NCI-H2107 treated with DMSO at 0.1 percent for 48 hours (cell line): ENCODE results near the gene PPP1R13B.
A peak's percentile ranks its signal among the peaks of the same experiment; 100 is the strongest.
"Not testable (repeated sequence)": the region's sequence is repeated elsewhere in the genome, so short reads cannot be mapped to it uniquely, and the experiment has no call there.

Experiments
- DNase-seq: peaks from one replicate; lab custom pipeline; 2025; ENCODE audit not compliant: unreplicated experiment; lab: John Stamatoyannopoulos, UW

The PPP1R13B gene, protein sequence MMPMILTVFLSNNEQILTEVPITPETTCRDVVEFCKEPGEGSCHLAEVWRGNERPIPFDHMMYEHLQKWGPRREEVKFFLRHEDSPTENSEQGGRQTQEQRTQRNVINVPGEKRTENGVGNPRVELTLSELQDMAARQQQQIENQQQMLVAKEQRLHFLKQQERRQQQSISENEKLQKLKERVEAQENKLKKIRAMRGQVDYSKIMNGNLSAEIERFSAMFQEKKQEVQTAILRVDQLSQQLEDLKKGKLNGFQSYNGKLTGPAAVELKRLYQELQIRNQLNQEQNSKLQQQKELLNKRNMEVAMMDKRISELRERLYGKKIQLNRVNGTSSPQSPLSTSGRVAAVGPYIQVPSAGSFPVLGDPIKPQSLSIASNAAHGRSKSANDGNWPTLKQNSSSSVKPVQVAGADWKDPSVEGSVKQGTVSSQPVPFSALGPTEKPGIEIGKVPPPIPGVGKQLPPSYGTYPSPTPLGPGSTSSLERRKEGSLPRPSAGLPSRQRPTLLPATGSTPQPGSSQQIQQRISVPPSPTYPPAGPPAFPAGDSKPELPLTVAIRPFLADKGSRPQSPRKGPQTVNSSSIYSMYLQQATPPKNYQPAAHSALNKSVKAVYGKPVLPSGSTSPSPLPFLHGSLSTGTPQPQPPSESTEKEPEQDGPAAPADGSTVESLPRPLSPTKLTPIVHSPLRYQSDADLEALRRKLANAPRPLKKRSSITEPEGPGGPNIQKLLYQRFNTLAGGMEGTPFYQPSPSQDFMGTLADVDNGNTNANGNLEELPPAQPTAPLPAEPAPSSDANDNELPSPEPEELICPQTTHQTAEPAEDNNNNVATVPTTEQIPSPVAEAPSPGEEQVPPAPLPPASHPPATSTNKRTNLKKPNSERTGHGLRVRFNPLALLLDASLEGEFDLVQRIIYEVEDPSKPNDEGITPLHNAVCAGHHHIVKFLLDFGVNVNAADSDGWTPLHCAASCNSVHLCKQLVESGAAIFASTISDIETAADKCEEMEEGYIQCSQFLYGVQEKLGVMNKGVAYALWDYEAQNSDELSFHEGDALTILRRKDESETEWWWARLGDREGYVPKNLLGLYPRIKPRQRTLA

DNA sequence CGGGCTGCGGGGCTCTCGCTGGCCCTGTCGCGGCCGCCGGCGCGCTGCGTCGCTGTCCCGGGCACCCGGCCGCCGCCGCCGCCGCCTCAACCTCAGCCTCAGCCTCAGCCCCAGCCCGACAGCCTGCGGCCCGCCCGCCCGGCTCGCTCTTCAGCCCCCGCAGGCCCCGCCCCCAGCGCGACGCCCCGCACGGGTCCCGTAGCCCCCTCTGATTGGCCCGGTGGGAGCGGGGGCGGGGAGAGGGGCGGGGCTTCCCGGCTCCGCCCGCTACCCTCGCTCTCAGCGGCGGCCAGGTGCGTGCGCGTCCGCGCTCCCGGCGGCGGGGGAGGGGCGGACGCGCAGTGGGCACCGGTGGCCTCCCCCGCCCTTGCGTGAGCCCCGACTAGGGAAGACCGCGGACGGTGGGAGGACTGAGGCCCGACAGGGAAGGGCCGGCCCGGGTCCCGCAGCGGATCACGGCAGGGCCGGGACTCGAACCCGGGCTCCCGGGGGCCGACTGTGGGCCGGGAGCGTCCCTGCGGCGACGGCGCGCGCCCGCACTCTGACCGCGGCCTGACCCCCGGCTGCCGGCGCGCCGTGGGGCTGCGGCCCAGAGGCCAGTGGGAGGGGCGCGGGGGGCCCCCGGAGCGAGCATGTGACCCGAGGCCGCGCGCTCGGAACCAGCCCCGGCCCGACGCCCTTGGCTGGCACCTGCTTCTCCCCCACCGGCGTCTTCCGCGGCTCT is at the start of gene PPP1R13B:
Gene PPP1R13B (minus strand): TSS at position 125 of the 724 bp plus-strand sequence. CDS start 268 bp downstream, outside the sequence.
- DNase-seq = peak; percentile 84

DNA sequence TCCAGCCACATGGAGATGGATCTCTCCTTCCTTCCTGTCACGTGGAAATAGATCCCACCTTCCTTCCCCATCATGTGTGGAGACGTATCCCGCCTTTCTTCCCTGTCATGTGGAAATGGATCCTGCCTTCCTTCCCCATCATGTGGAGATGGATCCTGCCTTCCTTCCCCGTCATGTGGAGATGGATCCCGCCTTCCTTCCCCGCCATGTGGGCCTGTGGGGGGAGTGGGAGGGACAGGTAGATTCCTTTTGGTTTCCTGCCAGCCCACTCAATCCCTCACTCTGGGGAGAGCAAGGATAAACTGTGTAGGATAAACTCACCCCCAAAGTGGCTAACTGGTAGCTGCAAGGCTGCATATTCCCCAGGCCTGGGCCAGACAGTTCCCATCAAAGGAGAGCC is 49.2 kb upstream of the PPP1R13B start:
- no peak for DNase-seq

DNA sequence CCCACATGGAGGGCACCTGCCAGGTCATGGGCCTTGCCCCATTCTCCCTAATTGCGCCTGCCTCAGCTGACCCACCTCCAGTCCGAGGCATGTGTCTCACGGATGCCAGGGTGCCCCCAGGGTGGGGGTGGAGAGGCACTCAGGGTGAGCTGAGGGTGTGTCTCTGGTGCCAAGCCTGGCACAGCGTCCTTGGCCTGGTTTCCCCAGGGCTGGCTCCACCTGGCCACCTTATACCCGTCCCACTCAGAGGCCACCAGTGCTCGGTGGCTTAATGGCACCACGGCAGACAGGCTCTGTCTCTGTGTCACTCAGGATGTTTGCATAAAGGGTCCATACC is 47.3 kb upstream of the PPP1R13B start:
- no peak for DNase-seq

DNA sequence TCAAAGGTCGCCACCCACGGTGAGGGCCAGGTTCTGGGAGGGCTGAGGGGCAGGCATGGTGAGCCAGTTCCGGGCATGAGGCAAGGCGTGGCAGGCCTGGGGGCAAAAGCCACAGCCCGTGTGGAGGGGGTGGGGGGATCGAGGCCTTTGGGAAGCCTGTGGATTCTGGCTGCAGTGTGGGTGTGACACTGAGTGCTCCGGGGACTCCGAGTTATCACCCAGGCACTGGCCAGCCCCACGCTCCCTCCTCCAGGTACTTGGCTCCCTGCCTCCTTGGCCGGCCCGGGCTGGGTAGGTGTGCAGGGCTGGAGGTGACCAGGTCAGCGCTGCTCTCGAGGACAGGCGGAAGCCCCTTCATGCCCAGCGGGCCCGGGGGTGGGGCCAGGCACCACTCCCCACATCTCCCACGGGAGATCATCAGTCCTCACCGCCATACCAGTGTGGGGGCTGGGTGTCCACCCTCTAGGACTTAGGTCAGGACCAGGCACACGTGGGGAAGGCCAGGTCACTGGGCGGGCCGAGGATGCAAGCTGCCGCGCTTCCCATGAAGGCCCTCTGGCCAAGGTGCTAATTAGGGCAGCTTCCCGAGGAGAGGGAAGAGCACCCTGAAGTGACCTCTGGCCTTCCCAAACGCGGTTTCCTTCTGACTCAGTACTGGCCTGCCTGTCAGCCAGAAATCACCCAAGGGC is 46.8 kb upstream of the PPP1R13B start:
- DNase-seq = no peak

DNA sequence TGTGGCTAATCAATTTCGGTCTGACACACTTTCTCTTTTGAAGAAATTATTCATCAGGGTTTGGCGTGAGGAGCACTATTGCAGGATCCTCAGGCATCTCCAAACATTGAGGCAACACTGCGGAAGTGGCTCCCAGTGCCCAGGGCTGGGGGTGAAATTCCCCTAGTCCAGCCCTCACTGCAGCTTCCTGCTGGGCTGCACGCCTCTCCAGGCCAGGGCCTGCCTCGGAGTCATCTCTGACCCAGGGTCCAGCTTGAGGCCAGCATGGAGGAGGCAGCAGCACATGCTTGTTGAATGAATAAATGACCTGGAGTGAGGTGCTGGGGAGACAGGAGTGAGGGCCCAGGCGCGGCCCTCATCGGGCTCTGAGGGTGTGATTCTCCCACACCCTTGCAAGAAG is 44.9 kb upstream of the PPP1R13B start:
- no peak for DNase-seq

DNA sequence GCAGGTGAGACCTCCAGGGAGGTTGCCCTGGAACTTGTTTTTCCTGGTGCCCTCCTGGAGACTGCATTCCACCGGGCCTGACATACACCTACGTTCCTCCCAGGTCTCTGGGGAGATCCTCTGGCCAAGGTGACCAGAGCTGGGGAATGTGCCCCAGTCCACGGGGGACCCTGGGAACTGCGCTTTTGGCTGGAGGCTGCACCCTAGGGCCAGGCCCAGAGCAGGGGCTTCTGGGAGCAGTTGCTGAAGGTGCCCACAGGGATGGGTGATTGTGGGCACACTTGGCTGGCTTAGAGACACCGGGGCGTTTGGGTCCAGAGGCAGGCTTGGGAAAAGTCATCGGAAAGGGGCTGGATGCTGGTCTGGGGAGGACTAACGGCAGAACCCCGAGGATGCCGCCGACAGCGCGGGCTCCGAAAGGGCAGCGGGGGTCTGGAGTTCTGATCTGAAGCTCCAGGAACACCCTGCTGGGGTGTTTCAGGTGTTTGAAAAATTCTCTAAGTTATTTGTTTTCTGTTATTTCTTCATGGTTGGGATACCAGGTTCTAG is 44.4 kb upstream of the PPP1R13B start:
- no peak for DNase-seq

DNA sequence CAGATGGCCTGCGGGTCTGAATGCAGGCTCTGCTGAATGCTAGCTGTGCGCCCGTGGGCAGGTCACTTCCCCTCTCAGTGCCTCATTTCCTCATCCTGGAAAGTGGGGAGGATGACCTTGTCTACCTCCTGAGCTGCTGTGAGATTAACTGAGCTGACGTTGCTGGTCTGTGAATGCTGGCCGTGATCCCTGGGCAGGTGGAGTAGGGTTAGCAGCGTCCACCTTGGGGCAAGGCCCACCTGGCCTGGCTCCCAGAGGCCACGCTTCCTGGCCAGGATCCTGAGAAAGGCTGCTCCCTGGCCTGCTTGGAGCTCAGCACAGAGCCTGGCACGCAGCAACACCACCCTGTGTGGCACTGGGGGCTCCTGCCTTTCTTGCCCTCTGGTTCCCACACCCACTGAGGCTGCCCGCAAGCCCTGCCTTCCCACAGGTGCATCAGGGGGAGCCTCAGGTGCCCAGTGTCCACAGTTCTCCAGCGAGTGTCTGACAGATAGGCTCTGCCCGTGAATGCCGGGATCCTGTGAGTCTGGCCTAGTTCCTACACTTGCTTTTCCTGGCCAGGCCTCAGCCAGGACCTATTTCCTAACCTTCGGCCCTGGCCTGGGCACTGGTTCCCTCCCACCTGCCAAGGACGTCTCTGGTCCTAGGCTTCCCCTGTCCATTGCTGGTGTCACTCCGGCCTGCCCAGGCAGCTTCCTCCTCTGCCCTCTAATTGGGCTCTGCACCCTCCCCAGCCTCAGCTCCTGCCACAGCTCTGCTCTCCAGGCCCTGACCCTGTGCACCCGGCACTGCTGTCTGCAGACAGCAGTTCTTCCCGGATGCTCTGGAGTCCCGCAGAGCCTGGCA is 43.7 kb upstream of the PPP1R13B start:
- DNase-seq = no peak

DNA sequence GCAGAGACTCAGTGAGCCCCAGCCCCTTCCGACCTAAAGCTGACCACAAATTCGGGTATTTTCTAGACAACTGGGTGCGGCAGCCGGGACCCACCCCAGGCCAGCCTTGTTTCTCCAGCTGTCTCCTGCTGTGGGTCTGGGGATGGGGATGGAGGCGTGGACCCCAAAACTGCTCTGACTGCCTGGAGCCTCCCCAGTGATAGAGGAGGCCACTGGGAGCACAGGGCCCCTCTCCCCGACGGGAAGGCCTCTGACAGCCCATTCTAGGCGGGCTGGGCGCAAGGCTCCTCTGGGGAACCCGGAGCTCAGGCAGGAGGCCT is 42.6 kb upstream of the PPP1R13B start:
- DNase-seq = no peak

DNA sequence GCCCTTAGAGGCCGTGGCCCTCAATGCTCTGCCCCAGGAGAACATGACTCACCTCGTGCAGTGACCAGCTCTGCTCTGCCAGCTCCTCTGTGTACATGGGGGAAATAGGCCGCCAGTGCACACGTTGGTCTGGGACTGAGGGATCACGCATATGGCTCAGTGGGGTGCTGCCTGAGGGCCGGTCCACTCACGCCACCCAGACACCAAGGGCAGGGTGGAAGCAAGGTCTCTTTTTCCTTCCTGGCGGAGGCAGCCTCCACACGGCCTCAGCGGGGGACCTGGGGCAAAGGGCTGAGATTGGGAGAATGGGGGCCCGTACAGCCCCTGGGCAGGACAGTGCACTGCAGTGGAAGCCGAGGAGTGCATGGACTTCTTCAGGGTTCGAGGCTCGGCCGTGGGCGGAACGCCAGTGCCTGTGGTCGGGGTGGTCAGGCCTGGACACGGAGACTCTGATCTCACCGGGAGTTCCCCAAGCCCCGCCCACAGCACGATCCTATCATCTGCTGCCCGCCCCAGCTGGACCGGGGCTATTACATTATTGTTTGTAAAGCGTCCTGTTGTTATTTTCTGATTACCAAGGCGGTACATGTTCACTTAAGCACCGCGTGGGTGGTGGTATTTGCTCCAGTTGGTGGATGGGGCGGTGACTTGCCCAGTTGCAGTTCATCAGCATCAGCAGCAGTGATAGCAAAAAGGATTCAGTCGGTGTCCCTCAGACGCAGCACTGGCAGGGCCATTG is 42.1 kb upstream of the PPP1R13B start:
- DNase-seq = no peak

DNA sequence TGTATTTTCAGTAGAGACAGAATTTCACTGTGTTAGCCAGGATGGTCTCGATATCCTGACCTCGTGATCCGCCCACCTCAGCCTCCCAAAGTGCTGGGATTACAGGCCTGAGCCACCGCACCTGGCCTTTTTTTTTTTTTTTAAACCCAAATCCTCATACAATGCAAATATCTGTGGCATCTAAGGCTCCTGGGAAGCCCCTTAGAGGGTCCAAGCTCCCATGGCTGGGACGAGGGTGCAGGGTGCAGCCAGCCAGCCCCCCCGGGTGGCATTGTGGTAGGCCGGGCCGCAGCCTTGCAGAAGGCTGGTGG is 41.6 kb upstream of the PPP1R13B start:
- not testable (repeated sequence) for DNase-seq

DNA sequence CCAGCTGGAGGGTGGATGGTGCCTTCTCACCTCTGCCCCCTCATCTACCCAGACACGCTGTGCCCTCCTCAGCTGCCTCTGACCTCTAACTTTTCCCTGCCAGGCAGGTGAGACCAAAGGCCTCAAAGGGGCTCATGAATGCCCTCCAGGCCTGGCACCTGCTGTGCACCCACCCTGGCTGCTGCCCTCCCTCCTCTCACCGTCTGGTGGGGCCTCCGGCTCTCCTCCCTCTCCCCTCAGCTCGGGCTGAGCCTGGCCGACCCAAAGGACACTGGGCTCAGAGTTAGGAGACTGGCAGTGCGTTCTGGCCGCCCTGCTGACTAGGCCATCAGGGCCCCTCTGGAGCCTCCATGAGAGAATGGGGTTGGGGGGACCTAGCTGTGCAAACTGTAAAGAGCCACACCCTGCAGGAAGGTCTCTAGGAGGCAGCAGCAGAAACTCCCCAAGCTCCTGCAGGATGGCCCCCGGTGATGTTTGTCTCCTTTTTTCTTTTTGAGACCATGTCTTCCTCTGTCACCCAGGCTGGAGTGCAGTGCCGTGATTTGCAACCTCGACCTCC is 40.3 kb upstream of the PPP1R13B start:
- no peak for DNase-seq

DNA sequence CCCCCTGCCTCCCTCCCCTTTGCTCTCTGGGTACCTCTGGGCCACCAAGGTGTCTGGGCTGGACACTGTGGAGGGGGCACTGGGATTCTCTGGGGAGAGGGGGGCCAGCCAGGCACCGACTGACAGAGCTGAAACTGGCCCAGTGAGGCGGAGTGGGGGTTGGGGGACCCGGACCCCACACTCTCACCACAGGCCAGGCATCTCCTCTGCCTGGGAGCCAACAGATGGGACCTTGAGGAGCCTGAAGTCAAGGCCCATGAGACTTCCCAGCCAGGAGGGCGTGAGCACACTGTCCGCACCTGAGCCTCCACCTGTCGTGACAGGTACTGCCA is 39.8 kb upstream of the PPP1R13B start:
- DNase-seq = no peak

DNA sequence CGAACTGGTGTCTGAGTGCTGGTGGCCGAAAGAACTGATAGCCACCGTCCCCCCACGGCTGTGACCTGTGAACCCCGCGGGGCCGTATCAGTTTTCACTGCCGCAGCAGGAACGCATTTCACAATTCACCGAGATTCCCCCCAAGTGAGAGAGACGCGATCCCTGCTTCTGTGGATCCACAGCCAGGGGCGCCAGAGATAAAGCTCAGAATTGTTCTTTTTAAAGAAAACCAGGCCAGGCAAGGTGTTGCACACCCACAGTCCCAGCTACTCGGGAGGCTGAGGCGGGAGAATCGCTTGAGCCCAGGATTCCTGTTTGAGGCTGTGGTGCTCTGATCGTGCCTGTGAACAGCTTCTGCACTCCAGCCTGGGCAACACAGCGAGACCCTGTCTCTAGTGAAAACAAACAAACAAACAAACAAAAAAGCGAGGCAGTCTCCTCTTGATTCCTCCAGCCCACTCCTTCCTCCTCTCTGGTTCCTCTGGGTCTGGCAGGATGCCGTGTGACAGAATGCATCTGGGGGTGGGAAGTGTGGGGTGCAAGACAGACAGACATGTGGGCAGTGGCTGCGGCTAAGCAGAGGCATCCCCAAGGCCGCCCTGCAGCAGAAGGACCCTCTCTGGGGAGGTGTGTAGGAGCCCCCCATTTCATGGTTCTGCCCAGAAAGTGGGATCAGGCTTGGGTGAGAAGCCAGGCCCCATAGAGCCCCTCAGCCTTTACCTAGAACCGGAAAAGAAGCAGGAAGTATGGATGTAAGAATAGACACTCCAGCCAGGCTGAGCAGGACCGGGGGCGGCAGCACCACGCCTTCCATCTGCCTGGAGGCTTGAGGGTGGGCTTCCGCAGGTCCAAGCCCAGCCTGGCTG is 39.2 kb upstream of the PPP1R13B start:
- no peak for DNase-seq

DNA sequence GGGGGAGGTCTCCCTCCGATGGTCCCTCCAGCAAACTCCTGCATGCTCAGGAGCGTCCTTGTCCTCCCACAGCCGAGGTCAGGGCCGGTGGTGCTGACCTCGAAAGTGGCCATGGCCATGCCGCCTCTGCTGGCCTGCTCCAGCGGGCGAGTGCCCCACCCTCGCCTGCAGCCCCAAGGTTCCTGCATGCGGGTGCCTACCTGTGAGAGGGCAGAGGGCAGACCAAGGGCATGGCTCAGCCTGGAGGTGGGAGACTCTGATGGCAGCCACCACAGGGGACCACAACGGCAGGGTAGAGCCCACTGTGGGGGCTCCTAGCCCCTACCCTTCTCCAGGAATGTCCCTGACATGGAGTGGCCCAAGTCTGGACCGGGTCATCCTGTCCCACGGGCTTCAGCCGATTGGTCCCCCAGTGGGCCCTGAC is 38.1 kb upstream of the PPP1R13B start:
- DNase-seq = no peak

DNA sequence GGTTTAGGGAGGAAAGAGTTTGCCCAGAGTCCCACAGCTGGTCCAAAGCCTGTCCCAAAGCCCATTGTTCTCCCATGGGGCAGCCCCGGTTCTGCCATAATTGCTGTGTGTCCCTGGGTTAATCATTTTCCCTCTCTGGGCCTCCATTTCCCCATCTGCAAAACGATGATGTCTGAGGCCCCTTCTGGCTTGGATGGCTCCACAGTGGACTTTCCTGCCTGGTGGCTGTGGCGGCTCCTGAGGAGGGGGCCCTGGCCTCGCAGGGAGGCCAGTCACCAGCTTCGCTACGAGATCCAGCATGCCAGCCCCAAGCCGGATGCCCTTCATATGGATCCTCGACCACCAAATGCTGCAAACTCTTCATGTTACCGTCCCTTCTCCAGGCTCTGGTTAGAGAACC is 37.5 kb upstream of the PPP1R13B start:
- DNase-seq = no peak

DNA sequence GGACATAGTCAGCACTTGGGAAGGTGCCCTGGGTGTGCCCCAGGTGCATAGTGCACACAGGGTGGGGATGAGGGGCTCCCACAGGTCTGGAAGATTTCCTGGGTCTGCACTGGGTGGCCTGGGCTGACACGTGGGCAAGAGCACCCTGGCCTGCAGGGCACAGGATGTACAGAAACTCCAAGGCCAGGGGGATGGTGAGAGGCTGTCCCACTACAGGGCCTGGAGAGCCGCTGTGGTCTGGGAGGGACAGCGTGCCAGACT is 35.8 kb upstream of the PPP1R13B start:
- DNase-seq = no peak

DNA sequence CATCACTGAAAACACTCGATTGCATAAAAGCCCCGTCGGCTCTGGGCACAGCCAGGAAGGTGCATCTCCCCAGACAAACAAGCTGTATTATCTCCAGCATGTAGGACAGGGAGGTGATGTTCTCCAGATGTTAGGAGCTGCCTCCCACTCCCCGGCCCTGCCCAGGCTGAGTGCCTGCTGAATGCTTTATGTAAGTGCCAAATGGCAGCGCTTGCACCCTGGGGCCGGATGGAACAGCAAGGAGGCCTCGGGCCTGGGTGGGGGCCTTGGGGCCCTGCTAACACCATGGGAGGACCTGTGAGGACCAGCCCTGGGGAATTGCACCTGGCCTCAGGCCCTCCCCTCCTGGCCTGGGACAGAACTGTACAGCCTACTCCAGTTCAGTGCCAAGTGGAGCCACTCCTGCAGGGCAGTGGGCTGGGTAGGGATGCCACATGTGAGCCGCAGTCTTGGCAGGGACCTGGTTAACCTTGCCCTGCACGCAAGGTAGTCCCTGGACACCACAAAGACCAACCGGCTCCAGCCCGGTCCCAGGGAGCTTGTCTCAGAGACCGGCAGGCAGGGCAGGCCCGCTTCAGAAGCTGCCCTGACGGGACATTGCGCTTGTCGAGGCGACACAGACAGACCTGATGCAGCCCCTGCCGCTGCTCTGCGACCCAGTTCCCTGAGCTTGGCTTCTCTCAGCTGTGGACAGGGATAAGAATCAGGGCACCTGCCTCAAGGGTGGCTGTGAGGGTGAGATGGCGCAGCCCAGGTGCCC is 35.3 kb upstream of the PPP1R13B start:
- no peak for DNase-seq
